ENCODE results near the gene TTYH3. TPM values are rescaled to one million over a fixed set of nuclear protein-coding genes. Genes with fewer than 3 reads are reported as not detected.

Gene TTYH3
- total and polyA plus RNA-seq, 2 of the 8 experiments (the other 6 are each of a cell fraction or from before 2014, with no cell fraction given) = 66.2 to 169 TPM

- Histone ChIP-seq H3K9ac (replicated peaks in 1 of 4; ENCODE audit: extremely low read depth in 1 of 4, low read depth in 3 of 4, low read length in 3 of 4) (peak overlapping the region in 2 of 4 experiments; percentile 35 to 55; a peak in 4 of 7 replicates), H4K5ac (ENCODE audit: insufficient read length, low read depth, low read length) (no peak overlapping the region), H2BK5ac (ENCODE audit: low read depth, low read length) (peak overlapping the region; percentile 64), H3K56ac (replicated peaks; ENCODE audit: insufficient read length, low read depth, low read length) (peak overlapping the region; percentile 46), H4K20me1 (replicated peaks in 1 of 2; ENCODE audit: control insufficient read depth in 1 of 2, insufficient read depth in 2 of 2, low read length in 2 of 2) (peaks cover 36 to 54% of the 10 kb centered on the region in 2 experiments), H2BK15ac (ENCODE audit: low read length) (peak overlapping the region; percentile 61; the same call in 1 of the 2 replicates), H3K4me2 (ENCODE audit: insufficient read depth in 1 of 2, low read depth in 2 of 2, low read length in 2 of 2) (peak overlapping the region; percentile 54 to 60; a peak in 2 of 4 replicates), H3K79me2 (ENCODE audit: control insufficient read depth in 1 of 2, insufficient read depth in 2 of 2, low read length in 2 of 2) (peaks cover 7 to 74% of the 10 kb centered on the region in 2 experiments), H3K9me3 (ENCODE audit: insufficient read depth in 2 of 2, low read depth in 1 of 2, low read length in 1 of 2) (no peaks in the 10 kb centered on the region), H2BK120ac (replicated peaks; ENCODE audit: low read depth, low read length) (no peak overlapping the region), H3K4ac (replicated peaks; ENCODE audit: insufficient read length, low read depth, low read length) (peak overlapping the region; percentile 13), H3K4me3 (ENCODE audit: extremely low read depth in 1 of 4, insufficient read depth in 2 of 4, low read depth in 3 of 4, low read length in 4 of 4) (peak overlapping the region in 1 of 4 experiments; percentile 41; a peak in 2 of 8 replicates), H3K4me1 (replicated peaks in 1 of 4; ENCODE audit: control insufficient read depth in 3 of 4, insufficient read depth in 4 of 4, low read length in 3 of 4) (peaks cover 3 to 40% (median 33%) of the 10 kb centered on the region in 4 experiments), H3K79me1 (ENCODE audit: low read depth, low read length) (peaks cover 37% of the 10 kb centered on the region), H3K27me3 (replicated peaks in 1 of 4; ENCODE audit: control insufficient read depth in 3 of 4, extremely low read depth in 1 of 4, insufficient read depth in 3 of 4, low read length in 3 of 4) (no peaks in the 10 kb centered on the region), H3K23ac (ENCODE audit: insufficient read length) (no peak overlapping the region), H3K18ac (ENCODE audit: extremely low read depth, low read length) (no peak overlapping the region), H2BK12ac (ENCODE audit: low read depth, low read length) (0 out of 2 replicates have a peak overlapping the region, but pooled peaks have one; percentile 92), H2AFZ (ENCODE audit: low read length) (no peak overlapping the region), H3K23me2 (ENCODE audit: low read depth, low read length) (no peaks in the 10 kb centered on the region; the same call in 1 of the 2 replicates), H3K27ac (ENCODE audit: low read depth, low read length) (peak overlapping the region; percentile 47; the same call in 1 of the 2 replicates), H2AK5ac (ENCODE audit: low read depth, low read length) (peak overlapping the region; percentile 83; the same call in 1 of the 2 replicates), H3K36me3 (ENCODE audit: control insufficient read depth in 2 of 4, insufficient read depth in 4 of 4, low read length in 3 of 4) (no peaks in the 10 kb centered on the region; a peak in 1 of 8 replicates), H4K91ac (replicated peaks; ENCODE audit: insufficient read length, low read length) (peak overlapping the region; percentile 83), H3K14ac (ENCODE audit: insufficient read length) (no peak overlapping the region), H2BK20ac (ENCODE audit: low read length) (no peak overlapping the region), H4K8ac (ENCODE audit: extremely low read depth, insufficient read depth, low read length) (peak overlapping the region; percentile 75; the same call in 1 of the 2 replicates)
- ChIA-PET CTCF (ENCODE audit: partially characterized antibody) (interaction anchor here (1.5 kb wide), 1 partner anchor 36 kb away, joined by 4 read pairs; no protein-coding TSS in a partner anchor), POLR2A (ENCODE audit: partially characterized antibody) (interaction anchor here (1.3 to 6.8 kb wide), 2 partner anchors 10 to 82 kb away, joined by 5 to 52 read pairs; partner anchors contain the start of genes IQCE and TTYH3)
- TF ChIP-seq E2F6 (IDR thresholded peaks at IDR 0.05) (no peak), TAF1 (IDR thresholded peaks at IDR 0.05; ENCODE audit: low read depth, low read length) (0 out of 2 replicates have a peak, but pooled peaks have one; percentile 9)
- WGBS, 2 experiments (ENCODE audit: extremely low coverage in 1 of 2, insufficient coverage in 1 of 2, insufficient read length in 1 of 2, insufficient replicate concordance in 2 of 2, low coverage in 1 of 2, low lambda C conversion rate in 2 of 2, missing lambda C conversion rate in 1 of 2) = 74% methylated on average over 8 of the region's 9 CpGs; no CpG with 5 or more reads in 1 of the 2 experiments
- DNase-seq (ENCODE audit: low read depth in 1 of 2, low spot score in 2 of 2) (peak in 1 of 2 experiments; percentile 64), FAIRE-seq (no peak)
These were observed 9.1 kb downstream of the TTYH3 start for GRCh38 chr7:2640846-2641316.

All from H1 (cell line).